HG03469 (cell line): Measurements from ENCODE around the gene BDH1.
"Not testable (repeated sequence)": the region's sequence is repeated elsewhere in the genome, so short reads cannot be mapped to it uniquely, and the experiment has no call there.

Experiments used
- ATAC-seq: cut with Tn5 transposase; IDR thresholded peaks from one replicate; pipeline ENCODE4 v1.9.1; 2021; ENCODE audit warnings: mild to moderate bottlenecking, moderate library complexity, moderate number of reproducible peaks; ENCODE audit not compliant: unreplicated experiment

Gene BDH1

DNA sequence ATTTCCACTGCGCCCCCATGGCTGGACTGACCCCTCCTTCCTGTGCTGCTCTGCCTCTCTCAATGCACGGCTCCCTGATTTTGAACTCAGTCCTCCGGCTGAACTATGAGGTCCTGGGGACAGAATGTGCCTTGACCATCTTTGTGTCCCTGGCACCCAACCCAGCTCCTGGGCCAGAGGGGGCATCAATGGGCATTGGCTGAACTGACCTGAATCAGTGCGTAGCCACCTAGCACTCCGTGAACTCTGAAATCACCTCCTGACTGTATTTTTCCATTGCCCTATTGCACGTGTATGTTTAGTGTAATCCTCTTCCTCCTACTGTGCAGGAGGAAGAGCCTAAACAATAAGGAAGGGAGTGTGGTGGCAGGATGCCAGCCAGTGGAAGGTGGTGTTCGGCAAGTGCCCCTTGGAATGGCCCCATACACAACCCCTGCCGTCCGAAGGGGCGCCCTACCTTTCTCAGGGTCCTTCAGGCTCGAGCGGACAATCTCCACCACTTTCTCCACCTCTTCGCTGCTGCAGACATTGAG, 33.5 kb downstream of the BDH1 start:
- no peak for ATAC-seq

DNA sequence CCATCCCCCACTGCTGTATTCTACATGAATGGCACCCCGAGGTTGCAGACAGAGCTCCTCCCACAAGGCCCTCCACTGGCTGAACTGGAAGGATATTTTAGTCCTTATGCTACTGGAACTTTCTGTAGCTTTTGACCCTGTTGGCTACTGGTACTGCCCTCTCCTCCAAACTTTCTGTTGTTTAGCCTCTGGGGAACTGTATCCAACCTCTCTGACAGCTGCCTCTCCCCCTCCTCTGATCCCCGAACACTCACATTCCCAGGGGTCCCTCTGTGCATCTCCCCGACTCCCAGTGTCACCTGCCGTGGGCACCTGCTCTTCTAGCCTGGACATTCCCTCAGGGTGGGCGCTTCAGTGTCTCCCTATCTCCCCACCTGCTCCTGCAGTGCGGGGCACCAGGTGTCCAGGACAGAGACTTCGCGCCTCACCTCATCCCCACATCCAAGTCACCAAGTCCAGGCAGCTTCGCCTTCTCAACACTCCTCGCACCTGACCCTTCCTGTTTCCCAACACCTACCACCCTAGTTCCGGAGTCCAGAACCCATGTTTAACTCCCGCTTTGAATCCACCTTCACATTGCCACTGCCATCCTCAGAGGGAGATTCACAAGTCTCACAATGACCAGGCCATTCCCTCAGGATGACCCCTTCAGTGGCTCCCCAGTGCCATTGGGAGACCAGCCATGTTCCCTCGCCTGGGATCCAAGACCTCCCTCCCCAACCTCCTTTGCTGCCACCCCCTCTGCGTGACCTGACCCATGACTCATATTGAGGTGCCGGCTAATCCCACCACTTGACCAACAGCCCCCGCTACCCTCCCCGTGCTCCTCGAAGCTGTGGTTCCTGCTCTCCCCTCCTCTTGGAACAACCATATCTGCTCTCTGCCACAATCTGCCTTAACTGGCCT, 34.2 kb downstream of the BDH1 start:
- no peak for ATAC-seq

DNA sequence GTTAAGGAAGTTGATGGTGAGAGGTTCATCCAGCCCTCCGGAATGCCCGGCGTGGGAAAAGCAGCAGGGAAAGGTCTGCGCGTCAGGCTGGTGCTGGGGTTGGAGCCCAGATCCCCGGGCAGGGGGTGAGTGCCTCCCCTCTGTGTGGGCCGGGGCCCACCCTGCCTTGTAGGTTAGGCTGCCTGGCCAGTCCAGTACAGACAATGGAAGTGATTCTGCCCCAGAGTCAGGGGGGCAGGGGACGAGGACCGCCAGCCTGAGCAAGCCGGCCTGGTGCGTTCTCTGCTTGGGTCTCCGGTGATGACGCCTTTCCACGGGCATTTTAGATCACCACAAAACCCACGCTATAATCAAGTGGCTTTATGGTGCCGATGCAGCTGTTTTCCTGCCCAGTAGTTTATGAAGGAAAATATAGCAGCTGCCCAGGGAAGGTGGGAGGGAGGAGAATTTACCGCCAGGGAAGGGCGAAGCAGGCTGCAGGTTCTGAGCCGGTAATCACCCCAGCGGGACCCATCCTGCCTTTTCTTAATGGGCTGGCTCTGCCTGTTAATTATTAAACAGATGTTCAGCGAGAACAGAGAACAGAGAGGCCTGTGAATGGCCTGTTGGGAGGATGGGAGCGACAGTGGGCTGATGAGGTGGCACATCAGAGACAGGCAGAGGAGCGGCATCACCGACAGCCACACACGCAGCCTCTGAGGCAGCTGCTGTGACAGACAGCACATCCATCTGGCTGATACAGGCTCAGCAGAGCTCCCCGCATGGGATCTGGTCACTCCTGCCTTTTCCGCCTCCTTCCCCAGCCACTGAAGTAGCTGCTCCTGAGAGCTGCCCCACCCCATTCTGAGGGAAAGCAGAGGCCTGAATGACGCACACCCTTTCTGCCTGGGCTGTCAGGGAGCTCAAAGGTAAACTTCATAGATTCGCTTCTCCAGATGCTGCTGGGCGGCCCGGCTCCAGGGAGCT, 35.2 kb downstream of the BDH1 start:
- ATAC-seq = no peak

DNA sequence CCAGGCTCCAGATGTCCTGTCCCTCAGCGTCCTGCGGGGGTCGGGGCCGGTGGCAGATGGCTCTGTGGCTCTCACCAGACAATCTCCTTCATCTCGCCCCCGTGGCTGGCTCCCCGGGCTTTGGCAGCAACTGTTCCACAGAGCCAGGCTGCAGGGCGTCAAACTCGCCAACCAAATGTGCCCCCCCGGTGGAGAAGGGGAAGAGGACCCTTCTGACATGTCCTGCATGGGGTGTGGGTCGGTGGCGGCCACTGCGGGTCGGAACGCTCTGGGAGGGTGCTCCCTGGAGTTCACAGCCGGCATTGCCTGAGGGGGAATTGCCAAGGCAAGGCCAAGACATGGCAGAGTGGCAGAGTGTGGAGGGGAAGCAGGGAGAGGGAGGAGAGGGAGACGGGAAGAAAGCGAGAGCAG, 36.0 kb downstream of the BDH1 start:
- no peak for ATAC-seq

DNA sequence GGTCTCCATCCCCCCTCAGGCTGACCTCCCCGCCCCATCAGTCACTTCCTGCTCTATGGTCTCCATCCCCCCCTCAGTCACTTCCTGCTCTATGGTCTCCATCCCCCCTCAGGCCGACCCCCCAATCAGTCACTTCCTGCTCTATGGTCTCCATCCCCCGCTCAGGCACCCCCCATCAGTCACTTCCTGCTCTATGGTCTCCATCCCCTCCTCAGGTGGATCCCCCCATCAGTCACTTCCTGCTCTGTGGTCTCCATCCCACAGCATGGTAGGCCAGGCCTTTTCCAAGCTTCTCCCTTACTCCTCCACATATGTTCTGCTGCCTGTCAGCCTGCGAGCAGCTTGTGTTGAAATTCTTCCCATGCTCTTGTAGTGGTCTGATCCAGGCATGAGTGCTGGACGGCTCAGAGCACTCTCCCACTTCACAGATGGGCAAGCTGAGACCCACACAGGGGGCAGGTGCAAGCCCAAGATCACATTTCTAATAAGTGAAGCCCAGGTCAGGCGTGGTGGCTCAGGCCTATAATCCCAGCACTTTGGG, 36.8 kb downstream of the BDH1 start:
- ATAC-seq = no peak

DNA sequence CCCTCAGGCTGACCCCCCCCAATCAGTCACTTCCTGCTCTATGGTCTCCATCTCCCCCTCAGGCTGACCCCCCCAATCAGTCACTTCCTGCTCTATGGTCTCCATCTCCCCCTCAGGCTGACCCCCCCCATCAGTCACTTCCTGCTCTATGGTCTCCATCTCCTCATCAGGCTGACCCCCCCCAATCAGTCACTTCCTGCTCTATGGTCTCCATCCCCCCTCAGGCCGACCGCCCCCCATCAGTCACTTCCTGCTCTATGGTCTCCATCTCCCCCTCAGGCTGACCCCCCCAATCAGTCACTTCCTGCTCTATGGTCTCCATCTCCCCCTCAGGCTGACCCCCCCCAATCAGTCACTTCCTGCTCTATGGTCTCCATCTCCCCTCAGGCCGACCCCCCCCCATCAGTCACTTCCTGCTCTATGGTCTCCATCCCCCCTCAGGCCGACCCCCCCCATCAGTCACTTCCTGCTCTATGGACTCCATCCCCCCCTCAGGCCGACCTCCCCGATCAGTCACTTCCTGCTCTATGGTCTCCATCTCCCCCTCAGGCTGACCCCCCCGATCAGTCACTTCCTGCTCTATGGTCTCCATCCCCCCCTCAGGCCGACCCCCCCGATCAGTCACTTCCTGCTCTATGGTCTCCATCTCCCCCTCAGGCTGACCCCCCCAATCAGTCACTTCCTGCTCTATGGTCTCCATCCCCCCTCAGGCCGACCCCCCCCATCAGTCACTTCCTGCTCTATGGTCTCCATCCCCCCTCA, 37.7 kb downstream of the BDH1 start:
- ATAC-seq = not testable (repeated sequence)

DNA sequence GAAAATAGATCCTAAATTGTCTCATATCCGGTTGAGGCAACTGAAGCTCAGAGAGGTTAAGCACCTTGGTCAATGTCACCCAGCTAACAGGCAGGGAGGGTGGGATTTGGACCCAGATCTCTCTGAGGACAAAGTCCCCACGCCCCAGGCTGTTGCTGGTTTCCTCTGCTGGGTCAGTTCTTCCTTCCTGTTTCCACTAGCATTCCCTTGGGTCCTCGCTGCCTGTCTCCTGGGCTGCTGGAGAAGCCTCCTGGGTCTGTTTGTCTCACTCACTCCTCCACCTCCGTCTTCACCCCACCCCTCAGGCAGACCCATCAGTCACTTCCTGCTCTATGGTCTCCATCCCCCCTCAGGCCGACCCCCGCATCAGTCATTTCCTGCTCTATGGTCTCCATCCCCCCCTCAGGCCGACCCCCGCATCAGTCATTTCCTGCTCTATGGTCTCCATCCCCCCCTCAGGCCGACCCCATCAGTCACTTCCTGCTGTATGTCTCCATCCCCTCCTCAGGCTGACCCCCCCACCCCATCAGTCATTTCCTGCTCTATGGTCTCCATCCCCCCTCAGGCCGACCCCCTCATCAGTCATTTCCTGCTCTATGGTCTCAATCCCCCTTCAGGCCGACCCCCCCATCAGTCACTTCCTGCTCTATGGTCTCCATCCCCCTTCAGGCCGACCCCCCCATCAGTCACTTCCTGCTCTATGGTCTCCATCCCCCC, 38.7 kb downstream of the BDH1 start:
- ATAC-seq = not testable (repeated sequence)

DNA sequence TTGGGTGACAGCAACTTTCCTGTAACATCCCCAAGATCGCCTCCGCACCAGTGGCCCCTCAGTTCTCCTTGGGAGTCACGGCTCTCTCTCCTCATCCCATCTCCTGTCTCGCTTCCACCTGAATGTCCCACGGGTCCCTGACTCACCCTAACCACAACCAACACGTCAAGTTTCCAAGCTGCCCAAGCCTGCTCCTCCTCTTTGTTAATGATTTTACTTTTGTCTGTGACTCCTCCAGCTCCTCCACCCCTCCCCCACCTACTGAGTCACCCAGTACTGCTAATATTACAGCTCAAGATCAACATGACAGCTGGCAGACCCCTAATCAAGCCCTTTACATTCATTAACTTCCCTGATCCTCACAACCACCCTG, 39.3 kb downstream of the BDH1 start:
- ATAC-seq = no peak

DNA sequence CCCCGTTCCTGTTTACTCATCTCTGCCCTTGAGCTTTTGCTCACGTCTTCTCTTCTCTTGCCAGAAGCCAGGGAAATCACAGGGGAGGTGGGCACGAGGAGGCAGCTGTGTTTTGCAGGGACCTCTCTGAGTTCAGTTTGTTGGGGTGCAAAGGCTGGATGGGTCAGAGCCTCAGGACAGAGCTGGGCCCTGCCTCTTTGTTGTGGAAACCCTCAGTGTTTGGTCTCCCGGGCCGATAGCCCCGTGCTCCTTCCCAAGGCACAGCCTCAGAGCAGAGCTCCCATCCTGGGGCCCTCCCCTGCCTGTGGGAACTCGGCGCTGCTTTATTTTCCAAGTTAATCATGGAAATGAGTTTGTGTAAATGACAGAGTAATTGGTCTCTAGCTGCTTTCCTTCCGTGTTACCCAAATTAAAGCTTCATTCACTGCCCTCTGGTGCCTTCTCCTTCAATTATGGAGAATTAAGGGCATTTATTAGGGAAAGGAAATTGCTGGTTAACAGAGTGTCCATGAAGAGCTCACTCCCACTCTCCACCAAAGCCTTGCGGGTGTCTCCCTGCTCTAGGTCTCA, 40.9 kb downstream of the BDH1 start:
- no peak for ATAC-seq

DNA sequence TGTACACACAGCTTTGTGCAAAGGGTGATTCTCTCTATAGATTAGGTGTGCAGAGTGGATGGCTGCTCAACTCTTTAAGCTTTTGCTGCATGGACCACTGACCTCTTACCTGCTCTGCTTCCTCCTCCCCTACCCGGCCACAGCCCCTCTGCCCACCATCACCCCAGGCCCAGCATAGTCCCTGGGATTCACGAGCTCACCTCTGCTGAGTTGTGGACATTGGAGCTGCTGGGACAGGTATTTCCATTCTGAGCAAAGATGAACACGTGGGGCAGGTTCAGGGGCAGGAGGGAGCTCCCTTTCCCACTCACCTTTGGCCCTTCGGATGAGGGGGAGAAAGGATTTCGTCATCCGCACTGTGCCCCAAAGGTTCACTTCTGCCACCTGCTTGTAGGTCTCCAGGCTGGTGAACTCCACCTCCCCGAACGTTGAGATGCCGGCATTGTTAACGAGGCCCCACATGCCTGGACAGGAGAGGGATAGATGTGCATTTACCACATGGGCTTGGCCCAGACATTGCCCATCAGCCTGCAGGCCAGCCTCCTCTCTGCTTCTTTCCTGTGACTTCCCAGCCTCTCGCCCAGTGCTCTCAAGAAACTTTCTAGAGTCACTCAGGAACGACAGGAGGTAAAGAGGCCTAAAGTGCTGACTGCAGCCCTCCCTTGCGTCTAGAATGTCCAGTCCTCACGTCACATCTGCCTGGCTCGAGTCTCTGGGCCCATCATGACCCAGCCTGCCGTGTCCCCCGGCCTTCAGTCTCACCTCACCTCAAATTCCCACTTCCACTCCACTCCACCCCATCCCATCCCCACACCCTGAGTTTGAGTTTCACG, 41.6 kb downstream of the BDH1 start:
- no peak for ATAC-seq

DNA sequence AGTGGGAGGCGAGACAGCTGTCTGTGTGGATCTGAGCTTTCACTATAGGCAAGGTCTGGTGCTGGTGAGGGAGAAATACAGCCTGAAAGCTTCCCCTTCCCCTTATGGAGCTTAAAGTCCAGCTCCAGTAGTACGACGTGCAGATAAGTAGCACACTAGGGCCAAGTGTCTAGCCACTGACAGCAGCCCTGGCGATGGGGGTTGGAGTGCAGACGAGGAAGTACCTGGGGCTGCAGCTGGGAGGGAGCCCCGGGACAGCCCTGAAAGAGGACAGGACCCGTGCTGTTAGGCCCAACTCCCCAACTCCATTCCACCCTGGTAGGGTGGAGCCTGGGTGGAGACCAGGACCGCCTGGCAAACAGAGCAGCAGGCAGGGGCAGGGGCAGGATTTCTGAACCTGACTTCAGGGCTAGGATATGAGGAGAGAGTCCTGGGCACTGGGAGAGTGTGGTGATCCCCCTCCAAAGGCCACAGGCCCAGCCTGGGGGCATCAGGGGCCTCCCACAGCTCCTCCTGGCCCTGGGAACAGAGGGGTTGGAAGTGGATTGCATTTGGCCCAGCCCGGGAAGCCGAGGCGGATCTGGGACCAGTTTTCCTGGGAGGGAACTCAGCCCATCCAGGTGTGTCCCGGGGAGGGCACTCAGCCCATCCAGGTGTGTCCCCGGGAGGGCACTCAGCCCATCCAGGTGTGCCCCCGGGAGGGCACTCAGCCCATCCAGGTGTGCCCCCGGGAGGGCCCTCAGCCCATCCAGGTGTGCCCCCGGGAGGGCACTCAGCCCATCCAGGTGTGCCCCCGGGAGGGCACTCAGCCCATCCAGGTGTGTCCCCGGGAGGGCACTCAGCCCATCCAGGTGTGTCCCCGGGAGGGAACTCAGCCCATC, 42.8 kb downstream of the BDH1 start:
- ATAC-seq = no peak

DNA sequence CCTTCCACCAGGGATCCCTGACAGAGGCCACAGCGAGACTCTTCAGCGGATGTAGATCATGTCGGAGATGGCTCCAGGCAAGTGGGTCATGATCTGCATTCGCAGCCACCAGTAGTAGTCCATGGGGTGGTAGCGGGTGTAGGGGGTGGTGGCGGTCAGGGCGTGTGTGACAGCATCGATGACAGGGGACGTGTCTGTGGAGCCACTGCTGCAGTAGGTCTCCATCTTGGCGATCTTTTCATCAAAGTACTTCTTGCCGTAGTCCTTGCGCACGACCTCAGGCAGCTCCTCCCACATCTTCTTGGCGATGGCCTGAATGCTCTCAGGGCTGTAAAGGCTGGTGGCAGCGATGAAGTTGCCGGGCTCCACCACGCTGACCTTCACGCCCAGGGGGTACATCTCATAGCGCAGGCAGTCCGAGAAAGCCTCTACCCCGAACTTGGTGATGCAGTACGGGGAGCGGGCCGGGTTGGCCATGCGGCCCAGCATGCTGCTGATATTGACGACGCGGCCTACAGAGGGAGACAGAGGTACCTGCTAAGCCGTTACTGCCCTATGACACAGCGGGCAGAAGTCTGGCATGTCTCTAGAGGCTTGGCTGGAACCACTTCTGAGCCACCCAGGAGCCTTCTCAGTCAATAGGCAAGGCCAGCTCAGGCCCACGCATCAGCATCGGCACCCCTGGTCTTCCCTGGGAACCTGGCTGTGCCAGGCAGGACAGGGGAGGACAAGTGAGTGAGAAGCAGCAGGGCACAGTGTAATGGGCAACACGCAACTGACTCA, 43.7 kb downstream of the BDH1 start:
- ATAC-seq = no peak

DNA sequence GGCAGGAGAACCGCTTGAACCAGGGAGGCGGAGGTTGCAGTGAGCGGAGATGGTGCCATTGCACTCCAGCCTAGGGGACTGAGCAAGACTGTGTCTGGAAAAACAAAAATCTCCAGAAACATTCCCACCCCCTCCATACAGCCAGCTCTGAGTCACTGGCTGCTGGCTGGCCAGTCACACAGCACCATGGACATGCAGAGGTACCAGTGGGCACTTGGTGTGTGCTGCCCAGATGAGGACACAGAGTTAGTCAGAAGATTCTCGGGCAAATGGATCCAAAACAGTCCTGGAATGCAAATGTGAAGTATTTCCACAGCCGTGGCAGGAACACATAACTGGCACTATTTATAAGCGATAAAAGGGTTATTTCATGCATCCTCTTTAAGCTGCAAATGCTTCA, 44.6 kb downstream of the BDH1 start:
- no peak for ATAC-seq

DNA sequence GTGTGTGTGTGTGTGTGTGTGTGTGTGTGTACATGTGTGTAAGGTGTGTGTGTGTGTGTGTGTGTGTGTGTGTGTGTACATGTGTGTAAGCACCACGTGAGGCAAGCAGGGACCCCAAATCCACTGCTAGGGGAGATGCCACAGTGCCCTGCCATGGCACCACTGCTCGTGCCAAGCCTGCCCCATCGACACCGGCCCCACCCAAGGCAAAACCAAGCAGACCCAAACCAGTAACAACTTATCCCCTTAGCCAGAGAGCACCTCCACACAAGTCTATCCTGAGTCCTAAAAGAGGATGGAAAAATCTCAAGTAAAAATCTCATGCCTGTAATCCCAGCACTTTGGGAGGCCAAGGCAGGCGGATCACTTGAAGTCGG, 45.1 kb downstream of the BDH1 start:
- no peak for ATAC-seq

DNA sequence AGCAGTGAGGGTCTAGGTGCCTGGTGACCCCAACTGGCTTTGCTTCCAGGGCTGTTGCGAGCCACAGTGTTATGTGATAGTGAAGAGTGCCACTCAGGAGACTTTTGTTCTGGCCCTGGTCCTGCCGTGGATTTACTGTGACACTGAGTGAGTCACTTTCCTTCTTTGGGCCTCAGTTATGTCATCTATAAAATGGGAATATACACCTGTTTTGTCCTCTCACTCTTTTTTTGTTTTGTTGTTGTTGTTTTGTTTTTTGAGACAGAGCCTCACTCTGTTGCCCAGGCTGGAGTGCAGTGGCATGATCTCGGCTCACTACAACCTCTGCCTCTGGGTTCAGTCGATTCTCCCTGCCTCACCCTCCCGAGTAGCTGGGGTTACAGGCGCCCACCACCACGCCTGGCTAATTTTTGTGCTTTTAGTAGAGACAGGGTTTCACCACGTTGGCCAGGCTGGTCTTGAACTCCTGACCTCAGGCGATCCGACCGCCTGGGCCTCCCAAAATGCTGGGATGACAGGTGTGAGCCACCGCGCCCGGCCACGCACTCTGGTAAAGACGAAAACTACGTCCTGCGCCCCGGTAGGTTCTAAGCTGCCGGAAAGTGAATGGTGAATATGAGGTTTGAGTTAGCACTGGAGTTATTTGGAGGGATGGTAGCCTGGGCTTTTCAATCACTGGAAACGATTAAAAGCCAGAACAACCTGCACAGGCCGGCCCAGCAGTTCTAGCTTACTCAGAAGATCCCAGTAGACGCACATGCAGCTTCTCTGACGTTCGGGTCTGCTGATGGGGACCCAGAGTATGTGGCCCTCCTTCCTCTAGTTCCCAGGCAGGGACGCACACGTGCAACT, 46.6 kb downstream of the BDH1 start:
- ATAC-seq = no peak

DNA sequence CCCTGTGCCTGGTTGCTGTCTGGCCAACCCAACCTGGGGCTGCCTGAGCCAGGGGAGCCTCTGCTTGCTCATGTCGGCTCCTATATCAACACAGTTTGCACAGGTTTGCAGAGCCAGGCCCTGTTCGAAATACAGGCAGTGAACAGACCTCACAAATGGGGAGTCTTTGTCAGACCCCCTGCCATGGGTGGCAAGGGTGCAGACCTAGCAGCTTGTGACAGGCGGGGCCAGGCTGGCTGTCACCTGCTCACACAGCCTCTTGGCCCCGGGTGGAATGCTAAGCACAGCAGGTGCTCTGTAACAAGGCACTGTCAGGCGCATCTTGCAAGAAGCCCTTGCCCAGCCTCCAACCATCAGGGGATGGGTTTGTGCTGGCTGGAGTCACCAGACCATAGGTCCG, 47.3 kb downstream of the BDH1 start:
- no peak for ATAC-seq
